Neural cell (in vitro differentiated cells): ENCODE measurements around the gene SUMO3. TPM values are rescaled to one million over a fixed set of nuclear protein-coding genes. Genes with fewer than 3 reads are reported as not detected.

Experiments used
- H2AFZ ChIP-seq: fragments of 200-600, 300-800 bp; sonication (generic), shearing (Covaris generic); 2 replicates; pipeline ENCODE4 v1.6.0; 2014; ENCODE audit warnings: low read depth, mild to moderate bottlenecking, antibody characterized with exemption, low read length, moderate library complexity
- H3F3A ChIP-seq: fragments of 200-600 bp; shearing (Covaris generic); 2 replicates; pipeline ENCODE4 v1.6.1; 2016; ENCODE audit warnings: mild to moderate bottlenecking, moderate library complexity, mixed read lengths, antibody characterized with exemption, low read length; ENCODE audit not compliant: insufficient read depth, poor library complexity, severe bottlenecking
- H3K27ac ChIP-seq: fragments of 200-600, 300-800 bp; sonication (generic), shearing (Covaris generic); 2 replicates; pipeline ENCODE4 v1.5.1; 2014; ENCODE audit warnings: mild to moderate bottlenecking, low read length, moderate library complexity
- H3K27me3 ChIP-seq: fragments of 300-800, 200-600 bp; sonication (generic), shearing (Covaris generic); 2 replicates; pipeline ENCODE4 v1.6.0; 2014; ENCODE audit warnings: mild to moderate bottlenecking, low read depth, low read length, moderate library complexity; ENCODE audit not compliant: insufficient read depth
- H3K36me3 ChIP-seq: fragments of 300-800, 200-600 bp; sonication (generic), shearing (Covaris generic); 2 replicates; pipeline ENCODE4 v1.5.1; 2014; ENCODE audit warnings: mild to moderate bottlenecking, antibody characterized with exemption, low read length, moderate library complexity; ENCODE audit not compliant: insufficient read depth
- H3K4me2 ChIP-seq: fragments of 300-800, 200-600 bp; sonication (generic), shearing (Covaris generic); 2 replicates; pipeline ENCODE4 v1.6.0; 2014; ENCODE audit warnings: mild to moderate bottlenecking, low read length
- H3K4me3 ChIP-seq: fragments of 300-800, 200-600 bp; sonication (generic), shearing (Covaris generic); 2 replicates; pipeline ENCODE4 v1.5.1; 2014; ENCODE audit warnings: mild to moderate bottlenecking, low read length, moderate library complexity
- H3K79me2 ChIP-seq: fragments of 200-600 bp; shearing (Covaris generic); replicated peaks from 2 replicates; pipeline ENCODE4 v1.6.0; 2014; ENCODE audit warnings: mild to moderate bottlenecking, low read length, moderate library complexity; ENCODE audit not compliant: insufficient read depth
- H3K9ac ChIP-seq: fragments of 300-800, 200-600 bp; sonication (generic), shearing (Covaris generic); 2 replicates; pipeline ENCODE4 v1.6.1; 2016; ENCODE audit warnings: mild to moderate bottlenecking, low read length, mixed read lengths
- H3K9me2 ChIP-seq: fragments of 200-600 bp; shearing (Covaris generic); 2 replicates; pipeline ENCODE4 v1.6.1; 2016; ENCODE audit warnings: mild to moderate bottlenecking, low read length, mixed read lengths; ENCODE audit not compliant: insufficient read depth
- H3K9me3 ChIP-seq: fragments of 200-600, 300-800 bp; sonication (generic), shearing (Covaris generic); 2 replicates; pipeline ENCODE4 v1.6.1; 2016; ENCODE audit warnings: mild to moderate bottlenecking, mixed run types, low read length, moderate library complexity, mixed read lengths
- H4K20me1 ChIP-seq: fragments of 200-600 bp; shearing (Covaris generic); 2 replicates; pipeline ENCODE4 v1.6.1; 2016; ENCODE audit warnings: mild to moderate bottlenecking, mixed run types; ENCODE audit not compliant: insufficient read depth
- CTCF ChIP-seq: fragments of 450-650 bp; IDR thresholded peaks from 2 replicates; pipeline ENCODE4 v1.5.1; 2014; ENCODE audit warnings: antibody characterized with exemption, mild to moderate bottlenecking, moderate library complexity; ENCODE audit not compliant: poor library complexity, severe bottlenecking
- EP300 ChIP-seq: fragments of 450-650 bp; conservative IDR thresholded peaks from 2 replicates; pipeline ENCODE4 v1.6.1; 2014; ENCODE audit warnings: antibody characterized with exemption, mild to moderate bottlenecking, moderate library complexity; ENCODE audit not compliant: poor library complexity, severe bottlenecking
- EZH2 ChIP-seq: fragments of 200-600, 300-800 bp; shearing (Covaris generic), sonication (generic); IDR thresholded peaks from 2 replicates; pipeline ENCODE4 v1.6.1; 2014; ENCODE audit warnings: antibody characterized with exemption, low read length, borderline replicate concordance, mild to moderate bottlenecking; ENCODE audit not compliant: insufficient read depth, poor library complexity, severe bottlenecking
- MXI1 ChIP-seq: fragments of 450-650 bp; conservative IDR thresholded peaks from 2 replicates; pipeline ENCODE4 v1.6.1; 2014; ENCODE audit warnings: antibody characterized with exemption, mild to moderate bottlenecking; ENCODE audit not compliant: poor library complexity, severe bottlenecking
- RAD21 ChIP-seq: fragments of 450-650 bp; conservative IDR thresholded peaks from 2 replicates; pipeline ENCODE4 v1.6.1; 2014; ENCODE audit warnings: antibody characterized with exemption, mild to moderate bottlenecking, moderate library complexity
- REST ChIP-seq: IDR thresholded peaks from 2 replicates; pipeline ENCODE4 v1.6.1; 2012; ENCODE audit warnings: borderline replicate concordance
- TAF1 ChIP-seq: IDR thresholded peaks from 2 replicates; pipeline ENCODE4 v1.6.1; 2012; ENCODE audit warnings: low read depth
- polyA plus RNA-seq: library from polyadenylated mRNA; depleted of rRNA; stranded (reverse); fragments of >200 nt; gene quantifications from 2 replicates; pipeline ENCODE4 v1.2.3, GENCODE V29; 2014

SUMO3 gene
- polyA plus RNA-seq, 1 donor from 2014 or later: 113 TPM

- H3F3A ChIP-seq: no peaks in the 10 kb centered on the region
- no peak overlapping the region for H3K9ac ChIP-seq
- H3K36me3 ChIP-seq: no peaks in the 10 kb centered on the region
- no peaks in the 10 kb centered on the region for H3K9me3 ChIP-seq
- TF ChIP-seq REST (no peak), CTCF (no peak), EP300 (no peak), RAD21 (no peak), TAF1 (no peak), EZH2 (no peak)
- H3K4me3 ChIP-seq: no peak overlapping the region
- no peak overlapping the region for H2AFZ ChIP-seq
- no peaks in the 10 kb centered on the region for H3K9me2 ChIP-seq
- no peak overlapping the region for H3K4me2 ChIP-seq
- H4K20me1 ChIP-seq: no peaks in the 10 kb centered on the region
- no peak overlapping the region for H3K27ac ChIP-seq
- no peaks in the 10 kb centered on the region for H3K79me2 ChIP-seq
- no peaks in the 10 kb centered on the region for H3K27me3 ChIP-seq
Measured at GRCh38 chr21:44766014-44766817, 51.6 kb downstream of the SUMO3 start.

GRCh38 chr21:44765231-44766013 lies 52.4 kb downstream of the SUMO3 start:
- no peaks in the 10 kb centered on the region for H3K79me2 ChIP-seq
- no peaks in the 10 kb centered on the region for H3K9me3 ChIP-seq
- H4K20me1 ChIP-seq: no peaks in the 10 kb centered on the region
- TF ChIP-seq CTCF (no peak), EZH2 (no peak), TAF1 (no peak), MXI1 (no peak)
- H3K4me3 ChIP-seq: no peak overlapping the region
- H3K4me2 ChIP-seq: no peak overlapping the region
- H2AFZ ChIP-seq: no peak overlapping the region
- H3F3A ChIP-seq: no peaks in the 10 kb centered on the region
- H3K9me2 ChIP-seq: no peaks in the 10 kb centered on the region
- H3K9ac ChIP-seq: no peak overlapping the region
- H3K36me3 ChIP-seq: no peaks in the 10 kb centered on the region
- no peak overlapping the region for H3K27ac ChIP-seq
- H3K27me3 ChIP-seq: no peaks in the 10 kb centered on the region
